Spleen (tissue), 11 donors: Measurements from ENCODE around the gene FLVCR2. TPM values are rescaled to one million over a fixed set of nuclear protein-coding genes. Genes with fewer than 3 reads are reported as not detected.

Source experiments
- DNase-seq: peaks from one replicate; pipeline ENCODE4 v3.0.0-alpha.2; 2020
- H3K27ac ChIP-seq, 8 donors: fragments of 200-600 bp; sonication (generic) in 7 of 8; 1 replicate in 4 of 8; 2 replicates in 4 of 8; pipeline versions ENCODE4 v1.5.0 to v1.8.0; 2016 to 2021; ENCODE audit warnings: inconsistent platforms in 4 of 8, mild to moderate bottlenecking in 4 of 8, moderate library complexity in 1 of 8
- H3K27me3 ChIP-seq, 7 donors: fragments of 200-600 bp; sonication (generic) in 6 of 7; replicated peaks in 1 of 7; 1 replicate in 4 of 7; 2 replicates in 3 of 7; pipeline versions ENCODE4 v1.5.0 to v1.8.0; 2016 to 2021; ENCODE audit warnings: inconsistent platforms in 3 of 7, mild to moderate bottlenecking in 1 of 7
- H3K36me3 ChIP-seq, 6 donors: fragments of 200-600 bp; sonication (generic) in 5 of 6; 1 replicate in 4 of 6; 2 replicates in 2 of 6; pipeline versions ENCODE4 v1.5.0 to v1.8.0; 2016 to 2021; ENCODE audit warnings: inconsistent platforms in 2 of 6
- H3K4me1 ChIP-seq, 6 donors: fragments of 200-600 bp; sonication (generic) in 5 of 6; 1 replicate in 3 of 6; 2 replicates in 3 of 6; pipeline versions ENCODE4 v1.5.0 to v1.8.0; 2016 to 2021; ENCODE audit warnings: inconsistent platforms in 3 of 6
- H3K4me3 ChIP-seq, 8 donors: fragments of 200-600 bp; sonication (generic) in 7 of 8; 1 replicate in 4 of 8; 2 replicates in 4 of 8; pipeline versions ENCODE4 v1.5.0 to v1.8.0; 2016 to 2021; ENCODE audit warnings: inconsistent platforms in 4 of 8, mild to moderate bottlenecking in 4 of 8, moderate library complexity in 2 of 8
- H3K9me3 ChIP-seq, 8 donors: fragments of 200-600 bp; sonication (generic) in 7 of 8; 1 replicate in 4 of 8; 2 replicates in 4 of 8; pipeline versions ENCODE4 v1.5.0 to v1.8.0; 2016 to 2021; ENCODE audit warnings: inconsistent platforms in 4 of 8
- POLR2A ChIP-seq, 3 donors: fragments of 450-650 bp; IDR thresholded peaks; one replicate each; pipeline ENCODE4 v1.5.1; 2017; ENCODE audit warnings: antibody characterized with exemption in 3 of 3, mild to moderate bottlenecking in 1 of 3
- POLR2AphosphoS5 ChIP-seq, 3 donors: sonication (generic); formaldehyde crosslinking; IDR thresholded peaks; one replicate each; pipeline ENCODE4 v1.5.1; 2017; ENCODE audit warnings: antibody characterized with exemption in 3 of 3
- WGBS, 5 donors: extraction: QIAGEN DNeasy Blood & Tissue Kit in 3 of 5; methylation state at CpG; one replicate each; pipeline versions ENCODE4 v1.1.5 to v1.1.7; 2013 to 2018; 5-methylcytosine and 5-hydroxymethylcytosine counted together
- intact Hi-C: fragments of 100-400 bp; cut with DNase I; formaldehyde crosslinking; loops from one replicate; pipeline ENCODE4 v1.15.0; 2023; ENCODE audit warnings: low total_unique reads
- polyA plus RNA-seq, 3 donors: library from polyadenylated mRNA; stranded (reverse); fragments of 200-250 nt; gene quantifications; one replicate each; pipeline ENCODE4 v1.2.1, GENCODE V29; 2013
- total RNA-seq, 7 donors: library from RNA; depleted of rRNA in 3 of 7; stranded (reverse); fragments of >200 nt in 3 of 7; fragmentation: NEBNext Ultra II Directional in 4 of 7; extraction: Animal tissue kit (Norgen Biotek cat#: 25700) in 4 of 7; gene quantifications; one replicate each; pipeline versions ENCODE4 v1.1.0 to v1.2.1, GENCODE V29; 2016 to 2021
- TF ChIP-seq, protein P1 (sequence below), 11 experiments: fragments of 200-600 bp in 7 of 11; fragments of 450-650 bp in 4 of 11; sonication (generic) in 4 of 11; IDR thresholded peaks in 8 of 11; conservative IDR thresholded peaks in 3 of 11; 1 replicate in 7 of 11; 2 replicates in 4 of 11; pipeline versions ENCODE4 v1.4.0 to v1.8.0; 2016 to 2021; ENCODE audit warnings: antibody characterized with exemption in 11 of 11, inconsistent platforms in 4 of 11, mild to moderate bottlenecking in 1 of 11
- donor health status: healthy with polysubstance abuse.
- donor health status: DM: no; HTN: no; CAD: no; lungs with moderate emphysema.
- donor health status: DM: no; HTN: no; CAD: no.
- donor health status: Bipolar disorder and iron deficiency.
- donor health status: healthy.
- donor health status: DM: no; HTN: no; CAD: no.
- donor health status: DM: yes; HTN: yes; CAD: no.

The FLVCR2 gene
- total and polyA plus RNA-seq, 10 donors = 4.8 to 47.9 (median 30.2) TPM

DNA sequence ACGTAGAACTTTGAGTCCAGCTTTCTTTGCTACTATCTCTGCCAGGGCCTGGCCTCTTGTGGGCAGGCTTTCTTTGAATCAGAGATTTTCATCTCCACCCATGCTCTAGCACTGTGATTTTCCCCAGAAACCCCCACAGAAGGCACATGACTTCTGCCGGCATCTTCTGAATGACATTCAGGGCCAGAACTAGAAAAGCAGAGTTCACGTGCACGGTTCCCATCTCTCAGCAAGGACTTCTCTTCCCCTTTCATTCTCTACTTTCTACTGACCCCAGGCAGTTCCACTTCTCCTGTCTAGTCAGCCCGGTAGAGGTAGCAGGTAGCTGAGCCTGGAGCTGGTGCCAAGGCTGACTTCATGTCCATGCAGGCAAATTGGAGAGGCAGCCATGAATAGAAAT, 29.3 kb upstream of the FLVCR2 start:
- H3K36me3 ChIP-seq = peaks cover 0 to 31% (median 10%) of the 10 kb centered on the region in 6 donors
- 53 to 68% (median 62%) methylated on average over 5 of the region's 5 CpGs for WGBS, 5 donors
- no peak for DNase-seq
- H3K27ac ChIP-seq = peak overlapping the region in 2 of 8 donors; percentile 7 to 28
- peaks cover 0 to 41% (median 16%) of the 10 kb centered on the region in 6 donors for H3K4me1 ChIP-seq
- H3K9me3 ChIP-seq = no peaks in the 10 kb centered on the region
- H3K4me3 ChIP-seq = no peak overlapping the region
- H3K27me3 ChIP-seq = no peaks in the 10 kb centered on the region
- intact Hi-C loops = no loop called here
- TF ChIP-seq, protein P1, sequence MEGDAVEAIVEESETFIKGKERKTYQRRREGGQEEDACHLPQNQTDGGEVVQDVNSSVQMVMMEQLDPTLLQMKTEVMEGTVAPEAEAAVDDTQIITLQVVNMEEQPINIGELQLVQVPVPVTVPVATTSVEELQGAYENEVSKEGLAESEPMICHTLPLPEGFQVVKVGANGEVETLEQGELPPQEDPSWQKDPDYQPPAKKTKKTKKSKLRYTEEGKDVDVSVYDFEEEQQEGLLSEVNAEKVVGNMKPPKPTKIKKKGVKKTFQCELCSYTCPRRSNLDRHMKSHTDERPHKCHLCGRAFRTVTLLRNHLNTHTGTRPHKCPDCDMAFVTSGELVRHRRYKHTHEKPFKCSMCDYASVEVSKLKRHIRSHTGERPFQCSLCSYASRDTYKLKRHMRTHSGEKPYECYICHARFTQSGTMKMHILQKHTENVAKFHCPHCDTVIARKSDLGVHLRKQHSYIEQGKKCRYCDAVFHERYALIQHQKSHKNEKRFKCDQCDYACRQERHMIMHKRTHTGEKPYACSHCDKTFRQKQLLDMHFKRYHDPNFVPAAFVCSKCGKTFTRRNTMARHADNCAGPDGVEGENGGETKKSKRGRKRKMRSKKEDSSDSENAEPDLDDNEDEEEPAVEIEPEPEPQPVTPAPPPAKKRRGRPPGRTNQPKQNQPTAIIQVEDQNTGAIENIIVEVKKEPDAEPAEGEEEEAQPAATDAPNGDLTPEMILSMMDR (IDR thresholded peaks at IDR 0.05 in 8 of 11, conservative IDR thresholded peaks at IDR 0.05 in 3 of 11) = no peak

DNA sequence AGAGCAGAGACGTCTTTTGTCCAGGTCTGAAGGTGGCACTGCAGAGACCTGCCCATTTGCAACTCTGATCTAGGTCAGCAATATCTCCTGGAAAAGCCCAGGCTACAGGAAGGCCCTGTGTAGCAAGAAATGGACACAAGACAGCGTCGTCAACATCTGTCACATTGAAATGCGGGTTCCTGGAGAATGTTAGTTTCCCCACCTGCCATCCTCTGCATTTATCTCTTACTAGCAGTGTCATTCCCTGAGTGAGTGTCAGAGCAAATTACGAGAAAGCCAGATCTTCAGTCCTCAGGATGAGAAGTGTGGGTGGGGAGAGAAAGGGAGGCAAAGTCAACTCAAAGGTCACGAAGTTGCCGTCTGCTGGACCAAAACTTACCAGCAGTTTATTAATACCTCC, 27.4 kb upstream of the FLVCR2 start:
- H3K27me3 ChIP-seq = no peaks in the 10 kb centered on the region
- no peak overlapping the region for H3K4me3 ChIP-seq
- peaks cover 0 to 25% (median 10%) of the 10 kb centered on the region in 6 donors for H3K36me3 ChIP-seq
- no peaks in the 10 kb centered on the region for H3K9me3 ChIP-seq
- TF ChIP-seq POLR2AphosphoS5 (IDR thresholded peaks at IDR 0.05) = no peak
- no peak for TF ChIP-seq POLR2A (IDR thresholded peaks at IDR 0.05)
- TF ChIP-seq, protein P1 (IDR thresholded peaks at IDR 0.05 in 8 of 11, conservative IDR thresholded peaks at IDR 0.05 in 3 of 11) = no peak
- peaks cover 0 to 25% (median 16%) of the 10 kb centered on the region in 6 donors for H3K4me1 ChIP-seq
- intact Hi-C loops = loop anchor here (10.0 kb wide), 1 partner anchor 66 kb away; no protein-coding TSS in a partner anchor
- H3K27ac ChIP-seq = no peak overlapping the region
- no peak for DNase-seq
- 74 to 86% (median 83%) methylated on average over 7 of the region's 7 CpGs for WGBS, 5 donors

DNA sequence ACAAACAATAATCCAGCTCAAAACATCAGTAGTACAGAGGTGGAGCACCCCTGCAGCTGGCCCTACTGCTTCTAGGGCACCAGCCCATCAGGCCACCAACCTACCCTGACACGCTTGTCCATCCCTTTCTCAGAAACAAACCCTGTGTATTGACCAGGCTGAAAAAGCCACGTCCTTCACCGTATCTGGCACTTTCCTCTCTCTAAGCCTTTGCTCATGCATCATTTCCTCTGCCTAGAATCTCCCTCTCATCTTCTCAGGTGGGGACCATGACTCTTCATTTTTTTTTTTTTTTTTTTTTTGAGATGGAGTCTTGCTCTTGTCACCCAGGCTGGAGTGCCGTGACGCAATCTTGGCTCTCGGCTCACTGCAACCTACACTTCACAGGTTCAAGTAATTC, 25.3 kb upstream of the FLVCR2 start:
- no peak overlapping the region for H3K27ac ChIP-seq
- no peak for DNase-seq
- TF ChIP-seq POLR2A (IDR thresholded peaks at IDR 0.05) (no peak), POLR2AphosphoS5 (IDR thresholded peaks at IDR 0.05) (no peak)
- TF ChIP-seq, protein P1 (IDR thresholded peaks at IDR 0.05 in 8 of 11, conservative IDR thresholded peaks at IDR 0.05 in 3 of 11) = no peak
- peaks cover 0 to 16% (median 9%) of the 10 kb centered on the region in 8 donors for H3K9me3 ChIP-seq
- peaks cover 0 to 4% (median 0%) of the 10 kb centered on the region in 6 donors for H3K36me3 ChIP-seq
- 81 to 92% (median 86%) methylated on average over 6 of the region's 6 CpGs for WGBS, 5 donors
- H3K27me3 ChIP-seq = no peaks in the 10 kb centered on the region
- peaks cover 0 to 16% (median 12%) of the 10 kb centered on the region in 6 donors for H3K4me1 ChIP-seq
- no peak overlapping the region for H3K4me3 ChIP-seq
- intact Hi-C loops = loop anchor here (10.0 kb wide), 1 partner anchor 68 kb away; no protein-coding TSS in a partner anchor

DNA sequence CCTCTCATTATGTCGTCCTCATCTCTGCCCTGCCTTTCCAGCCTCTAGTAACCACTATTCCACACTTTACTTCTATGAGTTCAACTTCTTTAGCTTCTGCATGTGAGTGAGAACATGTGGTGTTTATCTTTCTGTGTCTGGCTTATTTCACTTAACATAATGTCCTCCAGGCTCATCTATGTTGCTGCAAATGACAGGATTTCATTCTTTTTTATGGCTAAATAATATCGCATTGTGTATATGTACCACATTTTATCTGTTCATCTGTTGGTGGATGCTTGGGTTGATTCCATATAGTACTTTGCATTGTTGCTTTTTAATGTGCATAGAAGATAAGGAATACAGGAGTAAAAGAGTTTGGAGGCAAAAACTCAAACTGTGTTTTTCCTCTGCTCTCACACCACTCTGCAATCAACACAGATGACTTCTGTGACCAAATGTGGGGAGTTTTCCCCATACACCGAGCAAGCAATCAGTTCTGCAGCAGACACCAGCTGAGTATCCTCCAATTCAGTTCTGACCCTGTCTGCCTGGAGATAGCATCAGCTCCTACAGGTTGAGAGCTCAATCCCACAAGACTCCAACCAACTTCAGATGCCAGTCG, 24.6 kb upstream of the FLVCR2 start:
- H3K9me3 ChIP-seq = peaks cover 0 to 16% (median 9%) of the 10 kb centered on the region in 8 donors
- no peak for DNase-seq
- no peak overlapping the region for H3K4me3 ChIP-seq
- H3K27me3 ChIP-seq = no peaks in the 10 kb centered on the region
- H3K4me1 ChIP-seq = peaks cover 0 to 9% (median 8%) of the 10 kb centered on the region in 6 donors
- no peak overlapping the region for H3K27ac ChIP-seq
- H3K36me3 ChIP-seq = no peaks in the 10 kb centered on the region
- intact Hi-C loops = loop anchor here (10.0 kb wide), 1 partner anchor 69 kb away; no protein-coding TSS in a partner anchor
- 68 to 85% (median 72%) methylated on average over 4 of the region's 4 CpGs for WGBS, 5 donors
- TF ChIP-seq POLR2AphosphoS5 (IDR thresholded peaks at IDR 0.05) = no peak
- no peak for TF ChIP-seq POLR2A (IDR thresholded peaks at IDR 0.05)
- TF ChIP-seq, protein P1 (IDR thresholded peaks at IDR 0.05 in 8 of 11, conservative IDR thresholded peaks at IDR 0.05 in 3 of 11) = no peak
